GM19452 (cell line): ENCODE measurements around the gene ATP2C2.

ENCODE experiments used
- ATAC-seq: cut with Tn5 transposase; IDR thresholded peaks from one replicate; pipeline ENCODE4 v1.9.1; 2021; ENCODE audit not compliant: unreplicated experiment

ATP2C2 gene

DNA sequence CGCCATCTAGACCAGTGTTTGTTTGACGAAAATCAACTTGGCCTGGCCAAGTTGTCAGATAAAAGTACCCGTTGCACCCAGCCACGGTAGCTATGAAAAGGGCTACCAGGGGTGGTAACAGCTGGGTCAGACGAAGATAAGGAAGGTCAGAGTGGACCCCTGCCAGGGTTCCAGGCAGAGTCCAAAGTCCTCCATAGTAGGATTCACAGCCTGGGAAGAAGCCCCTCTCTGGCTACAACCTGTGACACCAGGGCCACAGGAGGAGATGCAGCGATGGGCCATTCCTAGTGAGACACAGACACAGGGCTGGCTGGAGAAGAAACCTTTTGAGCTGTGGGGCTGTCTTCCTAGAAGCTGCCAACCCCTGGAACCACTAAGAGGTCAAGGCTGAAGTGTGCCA lies 96.8 kb downstream of the ATP2C2 start:
- no peak for ATAC-seq

- no peak for ATAC-seq
Observed at GRCh38 chr16:84466692-84467091, 98.4 kb downstream of the ATP2C2 start.

DNA sequence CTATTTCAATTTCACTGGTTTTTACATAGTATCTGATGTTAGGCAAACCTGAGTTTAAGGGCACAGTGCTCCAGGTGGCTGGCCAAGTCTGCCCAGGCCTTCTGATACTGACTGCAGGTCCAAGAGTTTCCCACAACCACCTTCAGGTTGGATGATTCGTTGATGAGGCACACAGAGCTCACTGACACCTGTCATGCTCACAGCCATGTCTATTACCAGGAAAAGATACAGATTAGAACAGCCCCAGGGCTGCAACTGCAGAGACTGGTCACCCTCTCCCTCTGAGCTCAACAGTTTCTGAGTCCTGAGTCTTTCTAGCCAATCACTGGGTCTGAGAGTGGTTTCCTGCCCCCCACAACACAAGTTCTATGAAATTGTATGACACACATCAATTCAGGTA lies 98.9 kb downstream of the ATP2C2 start:
- no peak for ATAC-seq

DNA sequence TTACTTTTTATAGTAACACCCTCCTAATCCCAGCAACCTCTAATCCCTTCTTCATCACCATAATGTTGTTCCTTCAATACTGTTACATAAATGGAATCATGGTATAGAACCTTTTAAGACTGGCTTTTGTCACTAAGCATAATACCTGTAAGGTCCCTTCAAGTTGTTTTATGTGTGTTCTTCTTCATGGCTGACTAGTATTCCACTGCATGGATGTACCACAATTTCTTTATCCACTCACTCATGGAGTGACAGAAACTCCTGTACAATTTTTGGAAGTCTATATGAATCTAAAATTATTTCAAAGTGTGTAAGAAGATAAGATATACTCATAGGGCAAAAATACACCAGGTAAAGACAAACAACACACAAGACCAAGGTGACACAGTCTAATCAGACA lies 99.4 kb downstream of the ATP2C2 start:
- no peak for ATAC-seq

- no peak for ATAC-seq
Observed at GRCh38 chr16:84471316-84471715, 103.0 kb downstream of the ATP2C2 start.

DNA sequence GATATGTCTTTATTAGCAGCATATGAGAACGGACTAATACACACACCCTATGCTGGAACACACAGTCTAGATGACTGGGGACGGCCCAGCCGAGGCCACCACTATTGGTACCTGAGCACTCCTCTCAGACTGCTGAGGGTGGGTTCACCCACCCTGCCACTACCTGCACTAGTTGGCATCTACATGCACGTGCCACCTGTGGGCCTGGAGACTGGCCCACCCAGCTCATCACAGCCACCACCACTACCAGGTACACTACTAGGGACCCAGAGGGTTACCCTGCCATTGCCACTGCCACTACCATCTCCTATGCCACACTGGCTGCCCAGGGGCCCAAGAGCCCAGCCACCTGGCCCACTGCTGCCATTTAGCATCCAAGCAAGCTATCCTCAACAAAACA lies 103.6 kb downstream of the ATP2C2 start:
- no peak for ATAC-seq

DNA sequence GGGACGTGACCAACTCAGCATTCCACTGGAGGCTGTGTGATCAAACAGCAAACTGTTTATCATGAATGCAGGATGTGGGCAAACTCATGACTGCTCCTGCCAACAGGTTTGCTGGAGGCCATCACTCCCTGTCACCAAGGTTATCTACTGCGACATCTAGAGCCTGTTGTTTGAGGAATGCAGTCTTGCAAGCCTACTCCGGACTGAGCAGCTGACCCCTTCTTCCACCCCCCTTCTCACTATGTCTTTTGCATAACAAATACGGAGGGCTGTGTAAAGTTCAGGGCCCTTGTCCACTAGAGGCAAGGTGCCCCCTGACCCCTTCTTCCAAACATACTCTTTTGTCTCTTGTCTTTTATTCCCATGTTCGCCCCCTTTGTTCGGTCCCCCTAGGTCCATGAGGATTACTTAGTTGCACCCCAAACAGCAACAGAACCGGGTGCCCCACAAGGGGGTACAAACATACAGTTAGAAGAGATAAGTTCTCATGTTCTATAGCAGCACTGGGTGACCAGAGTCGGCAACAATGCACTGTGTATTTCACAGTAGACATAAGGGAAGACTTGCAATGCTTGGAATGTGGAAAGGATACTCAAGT lies 107.4 kb downstream of the ATP2C2 start:
- ATAC-seq: no peak

GRCh38 chr16:84476401-84476800 lies 108.1 kb downstream of the ATP2C2 start:
- ATAC-seq: no peak

DNA sequence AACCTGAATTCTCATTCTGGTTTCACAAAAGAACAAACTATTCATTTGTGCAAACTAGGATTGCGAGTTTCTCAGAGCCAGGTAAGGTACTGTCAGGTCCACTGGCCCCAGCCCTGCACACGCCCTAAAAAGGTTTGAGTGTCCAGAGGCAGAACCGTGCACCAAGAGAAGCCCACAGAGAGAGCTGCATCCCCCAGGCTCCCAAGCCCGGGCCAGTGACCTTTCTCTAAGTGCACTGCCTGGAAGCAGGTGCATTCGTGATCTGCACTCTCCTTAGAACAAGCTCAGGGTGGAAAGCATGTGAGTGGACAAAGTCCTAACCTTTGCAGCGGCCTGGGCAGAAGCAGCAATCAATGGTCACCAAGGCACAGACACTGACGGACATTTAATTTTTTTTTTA lies 109.3 kb downstream of the ATP2C2 start:
- ATAC-seq: no peak

DNA sequence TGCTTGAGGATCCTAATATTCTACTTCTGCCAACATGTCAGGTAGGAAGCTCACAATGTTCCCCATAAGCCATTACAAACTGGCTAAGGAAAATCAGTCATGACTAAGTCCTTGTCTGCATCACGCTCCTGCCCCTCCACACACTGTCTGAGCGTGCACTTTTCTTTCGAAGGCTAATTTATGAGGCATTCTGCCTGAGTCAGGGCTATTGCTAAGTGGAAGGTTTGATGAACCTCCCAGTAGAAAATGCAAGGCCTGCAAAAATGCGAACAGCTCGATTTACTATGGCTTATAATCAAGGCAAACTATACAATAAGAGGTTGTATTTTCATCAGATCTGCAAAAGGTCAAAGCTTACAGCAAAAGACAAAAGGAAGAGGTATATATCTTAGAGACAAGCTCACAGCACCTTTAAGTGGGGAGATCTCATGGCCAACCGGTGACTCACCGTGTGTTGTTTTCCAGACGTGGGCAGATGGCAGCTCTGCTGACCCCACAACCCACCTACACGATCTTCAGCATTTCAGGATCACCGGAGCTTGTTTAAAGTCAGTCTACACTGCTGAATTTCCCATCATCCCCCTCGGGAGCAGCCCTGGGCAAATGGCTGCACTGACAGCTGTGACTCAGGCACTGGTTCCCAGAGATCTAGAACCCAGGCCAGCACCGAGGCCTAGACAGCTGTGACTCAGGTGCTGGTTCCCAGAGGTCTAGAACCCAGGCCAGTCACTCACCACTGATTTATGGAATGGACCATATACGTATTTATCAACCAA lies 110.0 kb downstream of the ATP2C2 start:
- no peak for ATAC-seq

DNA sequence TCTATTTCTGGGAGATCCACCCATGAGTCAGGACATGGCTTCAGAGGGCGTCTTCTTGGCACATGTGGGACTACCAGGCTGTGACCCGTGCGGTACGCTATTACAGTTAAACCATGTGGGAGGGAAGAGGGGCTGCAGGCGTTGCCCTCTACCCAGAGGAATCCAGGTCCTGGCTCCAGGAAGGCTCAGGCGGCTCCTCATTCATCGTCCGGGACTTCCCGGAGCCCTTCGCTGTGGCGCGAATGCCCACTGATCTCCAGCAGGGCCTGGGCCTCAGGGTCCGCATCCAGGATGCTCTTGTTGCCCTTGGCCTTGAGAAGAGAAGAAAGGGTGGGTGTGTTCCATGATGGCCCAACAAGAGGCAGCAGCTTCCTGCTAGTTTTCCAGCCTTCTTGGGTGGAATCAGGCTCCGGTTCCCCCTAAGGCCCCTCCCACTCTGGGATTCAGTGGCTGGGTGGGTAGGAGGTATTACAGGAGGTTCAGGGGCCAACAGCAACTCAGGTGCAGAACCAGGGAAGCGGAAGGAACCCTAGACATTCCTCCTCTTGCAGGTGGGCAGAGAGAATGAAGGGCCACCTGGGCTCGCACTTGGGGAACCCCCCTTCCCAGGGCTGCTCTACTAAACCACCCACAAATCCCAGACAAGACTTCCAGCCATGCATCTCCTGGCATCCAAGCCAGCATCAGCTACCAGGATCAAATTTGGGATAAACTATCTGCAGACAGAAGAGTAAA lies 111.5 kb downstream of the ATP2C2 start:
- no peak for ATAC-seq

DNA sequence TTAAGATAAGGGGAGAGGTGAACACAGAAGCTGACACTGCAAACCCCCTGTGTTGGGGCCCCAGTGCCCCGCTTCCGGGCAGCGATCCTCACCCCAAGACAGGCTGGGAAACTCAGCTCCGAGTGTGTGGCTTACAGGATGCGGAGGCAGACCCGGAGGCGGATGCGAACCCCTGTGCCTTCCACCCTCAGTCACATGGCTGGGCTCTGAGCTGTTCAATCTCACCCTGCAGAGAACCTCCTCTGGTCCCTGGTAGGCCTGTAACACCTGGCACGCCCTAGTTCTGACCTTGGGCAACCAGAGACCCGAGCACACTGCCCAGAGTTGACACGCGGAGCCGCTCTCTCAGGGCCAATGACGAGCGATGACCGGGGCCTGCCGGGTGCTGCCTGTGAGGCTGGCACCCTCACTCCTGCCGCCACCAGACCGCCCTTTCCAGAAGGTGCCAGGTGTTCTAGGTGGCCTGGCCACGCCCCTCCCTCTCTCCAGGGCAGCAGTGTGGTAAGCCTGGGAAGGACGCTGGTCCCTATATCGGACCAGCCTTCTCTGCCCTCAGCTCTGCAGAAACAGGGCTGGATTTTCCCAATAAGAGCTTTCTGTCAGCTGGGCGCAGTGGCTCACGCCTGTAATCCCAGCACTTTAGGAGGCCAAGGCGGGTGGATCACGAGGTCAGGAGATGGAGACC lies 112.9 kb downstream of the ATP2C2 start:
- no peak for ATAC-seq

- ATAC-seq: no peak
Observed at GRCh38 chr16:84482001-84482891, 113.9 kb downstream of the ATP2C2 start.

GRCh38 chr16:84482951-84483881 lies 114.9 kb downstream of the ATP2C2 start:
- no peak for ATAC-seq

DNA sequence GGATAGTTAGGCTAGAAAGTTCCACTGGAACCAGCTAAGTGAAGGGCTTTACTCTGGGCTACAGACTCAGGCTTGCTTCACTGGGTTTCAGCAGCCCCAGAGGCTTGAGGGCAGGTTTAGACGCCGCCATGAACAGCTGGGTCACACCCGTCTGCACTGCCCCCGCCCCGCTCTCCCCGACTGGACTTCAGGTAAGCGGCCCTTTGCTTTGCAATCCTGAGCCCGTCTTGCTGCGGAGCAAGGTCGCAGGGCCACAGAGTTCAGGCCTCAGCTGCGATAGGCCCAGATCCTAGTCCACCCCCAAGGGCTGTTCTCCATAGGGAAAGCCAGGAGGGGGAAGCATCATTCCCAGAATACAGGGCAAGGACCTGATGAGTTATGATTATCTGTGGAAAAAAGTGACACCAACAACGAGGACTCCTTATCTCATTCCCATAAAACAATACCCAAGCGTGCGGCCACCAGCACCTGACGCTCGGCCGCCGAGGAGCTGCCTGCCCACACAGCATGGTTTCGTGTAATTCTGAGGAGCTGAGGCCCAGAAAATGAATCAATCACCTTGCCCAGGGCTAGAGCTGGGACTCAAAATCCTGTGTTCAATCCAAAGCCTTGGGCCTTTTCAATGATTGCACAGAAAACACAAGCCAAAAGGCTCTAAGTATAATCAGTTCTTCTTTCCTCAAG lies 115.7 kb downstream of the ATP2C2 start:
- ATAC-seq: no peak

DNA sequence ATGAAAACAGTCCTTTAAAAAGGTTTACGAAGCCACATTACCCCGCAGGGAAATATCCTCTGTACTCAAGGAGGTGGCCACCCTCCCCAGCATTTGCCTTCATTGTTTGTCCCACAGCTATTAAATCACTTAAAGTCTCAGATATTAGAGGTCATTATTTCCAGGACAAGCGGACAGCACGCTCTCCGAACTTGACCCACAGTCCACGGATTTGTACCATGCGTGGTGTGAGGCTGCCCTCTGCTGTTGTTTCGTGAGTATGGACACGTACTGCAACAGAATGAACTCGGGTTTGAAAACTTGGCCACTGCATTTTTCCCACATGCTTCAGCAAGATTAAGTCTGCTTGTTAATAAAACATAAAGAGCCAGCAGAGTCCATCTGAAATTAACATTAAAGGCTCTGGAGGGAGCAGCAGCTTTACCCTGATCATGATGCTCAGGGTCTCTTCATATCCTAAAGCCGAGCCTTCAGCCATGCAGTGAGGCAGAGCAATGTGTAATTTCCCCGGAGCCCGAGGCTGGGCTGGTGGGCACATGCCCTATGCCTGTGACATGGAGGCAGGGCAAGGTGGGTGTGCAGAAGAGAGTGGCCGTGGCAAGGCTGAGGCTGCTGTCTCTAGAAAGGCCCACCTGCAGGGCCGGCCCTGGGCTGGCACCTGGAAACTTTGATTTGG lies 116.4 kb downstream of the ATP2C2 start:
- ATAC-seq: no peak

- no peak for ATAC-seq
Observed at GRCh38 chr16:84485255-84486010, 117.1 kb downstream of the ATP2C2 start.

DNA sequence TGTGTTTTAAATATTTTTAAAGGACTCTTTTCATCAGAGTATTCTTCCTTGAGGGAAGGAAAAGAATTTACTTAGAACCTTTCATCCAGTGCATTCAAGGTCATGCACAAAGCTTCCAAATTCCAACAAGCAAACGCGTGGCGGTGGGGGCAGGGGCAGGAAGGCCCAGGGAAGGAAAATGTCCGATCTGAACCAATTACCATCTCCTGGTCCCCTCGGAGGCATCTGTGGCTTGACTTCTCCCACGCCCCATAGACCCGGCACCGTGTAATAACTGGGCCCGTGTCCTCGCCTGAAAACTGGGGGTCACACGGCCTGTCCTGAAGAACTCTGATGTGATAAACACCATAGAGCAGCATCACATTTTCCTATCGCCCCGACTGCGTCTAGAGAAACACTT lies 117.8 kb downstream of the ATP2C2 start:
- no peak for ATAC-seq
